K562 (cell line): ENCODE data around the gene ST6GALNAC3. TPM values are rescaled to one million over a fixed set of nuclear protein-coding genes. Genes with fewer than 3 reads are reported as not detected.

ENCODE experiments used
- ATAC-seq: fragments of 200-7000 bp; cut with Tn5 transposase; 3 replicates; pipeline ENCODE4 v1.9.1; 2020; ENCODE audit warnings: moderate library complexity
- Bru-seq: library from RNA; stranded (reverse); fragments of 400-500 nt; gene quantifications from one replicate; lab custom pipeline; 2021; lab: Mats Ljungman, UMichigan
- BruChase-seq, 2 experiments: library from RNA; stranded (reverse); fragments of 400-500 nt; gene quantifications; one replicate each; lab custom pipeline; 2021; lab: Mats Ljungman, UMichigan
- BruUV-seq: library from RNA; stranded (reverse); fragments of 400-500 nt; replicated peaks from 2 replicates; lab custom pipeline; 2021; lab: Mats Ljungman, UMichigan
- CTCF ChIA-PET: fragments of 300-600 bp; formaldehyde crosslinking; extraction: SDS; loops from one replicate; lab custom pipeline; 2021; ENCODE audit warnings: low intra/inter-chr PET ratio; lab: Yijun Ruan, JAX
- POLR2A ChIA-PET: fragments of 300-600, 350-650 bp; sonication (Branson Sonifier 250); formaldehyde crosslinking; extraction: SDS; loops from one replicate; lab custom pipeline; 2021; ENCODE audit warnings: antibody characterized with exemption, inconsistent platforms; lab: Yijun Ruan, JAX
- DNase-seq, 4 experiments: peaks; one replicate each; pipeline versions ENCODE4 v3.0.0 to v3.0.0-alpha.2; 2011 to 2018; ENCODE audit warnings: low spot score in 3 of 4, mixed read lengths in 3 of 4; ENCODE audit errors: extremely low read depth in 1 of 4
- FAIRE-seq: peaks from 2 replicates; lab custom pipeline; 2011; peaks lifted over from hg19 to GRCh38; lab: Jason Lieb, UNC
- H2AFZ ChIP-seq: 2 replicates; pipeline ENCODE4 v1.6.0; 2011; ENCODE audit warnings: low read depth, low read length, control low read depth, inconsistent platforms
- H3K27ac ChIP-seq: fragments of 200-600 bp; 3 replicates; pipeline ENCODE4 v1.8.0; 2011; ENCODE audit warnings: low read depth, mild to moderate bottlenecking, control low read depth, inconsistent platforms, low read length, moderate library complexity, mixed read lengths; ENCODE audit errors: extremely low read depth
- H3K27me3 ChIP-seq, 2 experiments: fragments of 300-600 bp in 1 of 2; 2 replicates in 1 of 2; 3 replicates in 1 of 2; pipeline versions ENCODE4 v1.6.0 to v1.8.0; 2011; ENCODE audit warnings: inconsistent platforms in 2 of 2, low read length in 2 of 2, mild to moderate bottlenecking in 1 of 2, mixed read lengths in 1 of 2, moderate library complexity in 1 of 2; ENCODE audit not compliant: control insufficient read depth in 2 of 2, insufficient read depth in 2 of 2
- H3K36me3 ChIP-seq: fragments of 300-600 bp; 3 replicates; pipeline ENCODE4 v1.8.0; 2011; ENCODE audit warnings: mild to moderate bottlenecking, low read length, inconsistent platforms; ENCODE audit not compliant: control insufficient read depth, insufficient read depth
- H3K4me1 ChIP-seq, 2 experiments: fragments of 200-600 bp in 1 of 2; replicated peaks in 1 of 2; 2 replicates in 1 of 2; 3 replicates in 1 of 2; pipeline versions ENCODE4 v1.5.1 to v1.8.0; 2011; ENCODE audit warnings: inconsistent platforms in 2 of 2, low read length in 2 of 2, mild to moderate bottlenecking in 1 of 2, mixed read lengths in 1 of 2, moderate library complexity in 1 of 2; ENCODE audit not compliant: control insufficient read depth in 2 of 2, insufficient read depth in 2 of 2
- H3K4me2 ChIP-seq: 2 replicates; pipeline ENCODE4 v1.6.1; 2011; ENCODE audit warnings: low read length, control low read depth, inconsistent platforms, mixed read lengths; ENCODE audit not compliant: insufficient read depth
- H3K4me3 ChIP-seq: fragments of 200-600 bp; sonication (generic), shearing (Covaris generic); 2 replicates; pipeline ENCODE4 v1.5.1; 2016; ENCODE audit warnings: control low read depth, inconsistent platforms
- H3K79me2 ChIP-seq: fragments of 200-600 bp; 3 replicates; pipeline ENCODE4 v1.8.0; 2011; ENCODE audit warnings: low read length, inconsistent platforms; ENCODE audit not compliant: control insufficient read depth, insufficient read depth
- H3K9ac ChIP-seq, 2 experiments: 2 replicates each; pipeline versions ENCODE4 v1.6.0 to v1.6.1; 2011; ENCODE audit warnings: low read depth in 2 of 2, low read length in 2 of 2, control low read depth in 1 of 2, inconsistent platforms in 1 of 2, mild to moderate bottlenecking in 1 of 2, mixed read lengths in 1 of 2; ENCODE audit not compliant: insufficient read depth in 1 of 2
- H3K9me1 ChIP-seq: one replicate; pipeline ENCODE4 v1.6.0; 2011; ENCODE audit warnings: inconsistent platforms, mild to moderate bottlenecking, low read length, moderate library complexity; ENCODE audit not compliant: control insufficient read depth, insufficient read depth
- H3K9me3 ChIP-seq: replicated peaks from 2 replicates; pipeline ENCODE4 v1.5.1; 2011; ENCODE audit warnings: low read depth, low read length, inconsistent platforms; ENCODE audit not compliant: control insufficient read depth, insufficient read depth
- H4K20me1 ChIP-seq: replicated peaks from 2 replicates; pipeline ENCODE4 v1.6.1; 2011; ENCODE audit warnings: low read length, inconsistent platforms, mixed read lengths; ENCODE audit not compliant: control insufficient read depth, insufficient read depth
- L3MBTL2 ChIP-seq: fragments of 450-650 bp; IDR thresholded peaks from 2 replicates; pipeline ENCODE4 v1.6.1; 2016; ENCODE audit warnings: mild to moderate bottlenecking, moderate library complexity
- ZNF121 ChIP-seq: sonication (generic); formaldehyde crosslinking; conservative IDR thresholded peaks from 2 replicates; pipeline ENCODE4 v1.8.0; 2022; ENCODE audit warnings: missing genetic modification reagents
- WGBS: fragments of 100-300 bp; shearing (Covaris generic); methylation state at CpG from one replicate; pipeline ENCODE4 v1.1.6; 2016; ENCODE audit warnings: low coverage, mixed read lengths; ENCODE audit not compliant: insufficient coverage; ENCODE audit errors: missing lambda C conversion rate; 5-methylcytosine and 5-hydroxymethylcytosine counted together
- in situ Hi-C: fragments of 300-500 bp; cut with MboI; formaldehyde crosslinking; loops from 4 replicates; pipeline ENCODE4 v1.15.0; 2018; ENCODE audit warnings: inconsistent platforms, mixed read lengths
- intact Hi-C: fragments of 100-400 bp; cut with micrococcal nuclease; formaldehyde crosslinking; loops from 2 replicates; pipeline ENCODE4 v1.14.2; 2022
- long read RNA-seq, 3 experiments: library from polyadenylated mRNA in 2 of 3; library from RNA in 1 of 3; unstranded in 2 of 3; stranded (forward) in 1 of 3; transcript quantifications; one replicate each; pipeline ENCODE4 v2.0.0, GENCODE V29; 2019 to 2022
- polyA minus RNA-seq, 3 experiments: library from RNA; depleted of rRNA, polyadenylated mRNA; stranded (reverse); fragments of >200 nt; gene quantifications; 2 replicates each; pipeline ENCODE4 v1.2.3, GENCODE V29; 2011
- polyA plus RNA-seq, 8 experiments: library from polyadenylated mRNA; depleted of rRNA in 4 of 8; stranded (reverse) in 5 of 8; unstranded in 3 of 8; fragments of >200 nt; fragmentation: Nextera tagmentation in 2 of 8; fragmentation: Illumina TruSeq in 1 of 8; extraction: Ambion mirVana in 2 of 8; extraction: Trizol in 1 of 8; gene quantifications; 2 replicates each; pipeline versions ENCODE4 v1.2.1 to v1.2.3, GENCODE V29; 2011 to 2014; ENCODE audit warnings: inconsistent platforms in 1 of 8, missing spikeins in 1 of 8
- total RNA-seq, 7 experiments: library from RNA; depleted of rRNA in 6 of 7; stranded (reverse); fragments of >200 nt in 6 of 7; fragmentation: Illumina TruSeq in 2 of 7; extraction: Trizol in 2 of 7; gene quantifications; 2 replicates each; pipeline versions ENCODE4 v1.2.1 to v1.2.3, GENCODE V29; 2011 to 2021; ENCODE audit warnings: low replicate concordance in 1 of 7
- TF ChIP-seq, protein P1 (sequence below), 2 experiments: fragments of 450-650 bp; formaldehyde crosslinking in 1 of 2; IDR thresholded peaks; 2 replicates each; pipeline versions ENCODE4 v1.4.0 to v1.6.1; 2014 to 2020; ENCODE audit warnings: mild to moderate bottlenecking in 2 of 2, borderline replicate concordance in 1 of 2, low read depth in 1 of 2
- TF ChIP-seq, protein P2 (sequence below): sonication (generic); formaldehyde crosslinking; IDR thresholded peaks from 2 replicates; pipeline ENCODE4 v1.9.0; 2022; ENCODE audit warnings: mild to moderate bottlenecking, missing genetic modification reagents

Gene ST6GALNAC3
- total RNA-seq (2011; cell fraction: chromatin; rRNA removed; ENCODE audit: low replicate concordance): not detected in 2 replicates
- not detected in 2 replicates for total RNA-seq (2011; cell fraction: nucleolus; rRNA removed)
- not detected in 2 replicates for total RNA-seq (2011; cell fraction: nucleoplasm; rRNA removed)
- not detected in 2 replicates for total RNA-seq (2014; rRNA removed)
- total RNA-seq (2014; rRNA removed; fragmentation: Illumina TruSeq; extraction: Trizol): 0.18 and 0.19 TPM in 2 replicates
- 0.04 TPM in 1 of 2 replicates, not detected in the other for total RNA-seq (2015; rRNA removed; fragmentation: Illumina TruSeq; extraction: Trizol)
- total RNA-seq (2021): 0.29 and 0.31 TPM in 2 replicates
- polyA plus RNA-seq (2011; rRNA removed): not detected in 2 replicates
- not detected in 2 replicates for polyA plus RNA-seq (2011; cell fraction: cytosol; rRNA removed)
- polyA plus RNA-seq (2011; cell fraction: nucleus; rRNA removed): not detected in 2 replicates
- 0.44 TPM in 1 of 2 replicates, not detected in the other for polyA plus RNA-seq (2012)
- polyA plus RNA-seq (2014; fragmentation: Illumina TruSeq; extraction: Trizol): not detected in 2 replicates
- not detected for polyA plus RNA-seq (2014; fragmentation: Nextera tagmentation; extraction: Ambion mirVana)
- not detected in 2 replicates for polyA plus RNA-seq (2014; rRNA removed)
- polyA minus RNA-seq (2011; rRNA and poly(A)+ RNA removed): not detected in 2 replicates
- not detected in 2 replicates for polyA minus RNA-seq (2011; cell fraction: cytosol; rRNA and poly(A)+ RNA removed)
- not detected in 2 replicates for polyA minus RNA-seq (2011; cell fraction: nucleus; rRNA and poly(A)+ RNA removed)
- Bru-seq, nascent RNA: percentile 12 among the genes with signal in this experiment
- BruChase-seq, experiment 1, labeled RNA remaining after a 2-hour chase: percentile 24 among the genes with signal in this experiment
- percentile 20 among the genes with signal in this experiment for BruChase-seq, experiment 2, labeled RNA remaining after a 6-hour chase
- long read RNA-seq, experiment 1, partial matches to known transcripts: 0 of 1 reads
- long read RNA-seq, experiment 1, other reads (novel, unspliced or antisense): 1 of 1 reads
- long read RNA-seq, experiment 2: 0 reads
- long read RNA-seq, experiment 3: 0 reads

GRCh38 chr1:76074321-76075187, at the start of gene ST6GALNAC3:
Gene ST6GALNAC3, plus strand, starts transcription at chr1:76074746.
- no TSS peak for BruUV-seq
- peak within 1 kb of the TSS in 1 of 2 experiments; percentile 87; a peak in 2 of 4 replicates for H3K9ac ChIP-seq
- peaks cover 3 to 9% of the 10 kb centered on the region in 2 experiments; a peak in 3 of 5 replicates for H3K4me1 ChIP-seq
- TF ChIP-seq, protein P1, sequence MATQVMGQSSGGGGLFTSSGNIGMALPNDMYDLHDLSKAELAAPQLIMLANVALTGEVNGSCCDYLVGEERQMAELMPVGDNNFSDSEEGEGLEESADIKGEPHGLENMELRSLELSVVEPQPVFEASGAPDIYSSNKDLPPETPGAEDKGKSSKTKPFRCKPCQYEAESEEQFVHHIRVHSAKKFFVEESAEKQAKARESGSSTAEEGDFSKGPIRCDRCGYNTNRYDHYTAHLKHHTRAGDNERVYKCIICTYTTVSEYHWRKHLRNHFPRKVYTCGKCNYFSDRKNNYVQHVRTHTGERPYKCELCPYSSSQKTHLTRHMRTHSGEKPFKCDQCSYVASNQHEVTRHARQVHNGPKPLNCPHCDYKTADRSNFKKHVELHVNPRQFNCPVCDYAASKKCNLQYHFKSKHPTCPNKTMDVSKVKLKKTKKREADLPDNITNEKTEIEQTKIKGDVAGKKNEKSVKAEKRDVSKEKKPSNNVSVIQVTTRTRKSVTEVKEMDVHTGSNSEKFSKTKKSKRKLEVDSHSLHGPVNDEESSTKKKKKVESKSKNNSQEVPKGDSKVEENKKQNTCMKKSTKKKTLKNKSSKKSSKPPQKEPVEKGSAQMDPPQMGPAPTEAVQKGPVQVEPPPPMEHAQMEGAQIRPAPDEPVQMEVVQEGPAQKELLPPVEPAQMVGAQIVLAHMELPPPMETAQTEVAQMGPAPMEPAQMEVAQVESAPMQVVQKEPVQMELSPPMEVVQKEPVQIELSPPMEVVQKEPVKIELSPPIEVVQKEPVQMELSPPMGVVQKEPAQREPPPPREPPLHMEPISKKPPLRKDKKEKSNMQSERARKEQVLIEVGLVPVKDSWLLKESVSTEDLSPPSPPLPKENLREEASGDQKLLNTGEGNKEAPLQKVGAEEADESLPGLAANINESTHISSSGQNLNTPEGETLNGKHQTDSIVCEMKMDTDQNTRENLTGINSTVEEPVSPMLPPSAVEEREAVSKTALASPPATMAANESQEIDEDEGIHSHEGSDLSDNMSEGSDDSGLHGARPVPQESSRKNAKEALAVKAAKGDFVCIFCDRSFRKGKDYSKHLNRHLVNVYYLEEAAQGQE (IDR thresholded peaks at IDR 0.05; ENCODE audit: borderline replicate concordance): peak; percentile 23; the same call in 1 of the 2 replicates
- TF ChIP-seq, protein P1 (CRISPR knock-in tag; IDR thresholded peaks at IDR 0.05; ENCODE audit: low read depth): no peak
- TF ChIP-seq, protein P2, sequence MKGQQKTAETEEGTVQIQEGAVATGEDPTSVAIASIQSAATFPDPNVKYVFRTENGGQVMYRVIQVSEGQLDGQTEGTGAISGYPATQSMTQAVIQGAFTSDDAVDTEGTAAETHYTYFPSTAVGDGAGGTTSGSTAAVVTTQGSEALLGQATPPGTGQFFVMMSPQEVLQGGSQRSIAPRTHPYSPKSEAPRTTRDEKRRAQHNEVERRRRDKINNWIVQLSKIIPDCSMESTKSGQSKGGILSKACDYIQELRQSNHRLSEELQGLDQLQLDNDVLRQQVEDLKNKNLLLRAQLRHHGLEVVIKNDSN (CRISPR knock-in tag): peak; percentile 68
- TF ChIP-seq L3MBTL2 (peak; percentile 88), ZNF121 (CRISPR knock-in tag) (no peak)

More at GRCh38 chr1:76074321-76075187, at the start of gene ST6GALNAC3:
- no peak within 1 kb of the TSS for H3K27ac ChIP-seq
- no peaks in the 10 kb centered on the region for H3K9me3 ChIP-seq
- H3K4me3 ChIP-seq: peak within 1 kb of the TSS; percentile 52
- no peaks in the 10 kb centered on the region for H3K36me3 ChIP-seq
- WGBS: 1% methylated on average over 26 of the region's 59 CpGs
- ATAC-seq (peak; percentile 100), FAIRE-seq (no peak), DNase-seq (peak; percentile 73 to 92 (median 87))
- peak within 1 kb of the TSS; percentile 93 for H2AFZ ChIP-seq
- peak within 1 kb of the TSS; percentile 87 for H3K4me2 ChIP-seq
- intact Hi-C loops: no loop called here
- no peaks in the 10 kb centered on the region for H4K20me1 ChIP-seq
- H3K79me2 ChIP-seq: no peaks in the 10 kb centered on the region
- CTCF ChIA-PET: no interaction called here
- POLR2A ChIA-PET: interaction anchor here (1.1 kb wide), 1 partner anchor 1929 kb away, joined by 4 read pairs; no protein-coding TSS in a partner anchor
- H3K9me1 ChIP-seq: no peaks in the 10 kb centered on the region
- in situ Hi-C loops: no loop called here
- H3K27me3 ChIP-seq: no peaks in the 10 kb centered on the region; a peak in 1 of 5 replicates
